Pancreas (tissue), 10 donors: ENCODE measurements around the gene SMARCD2. TPM values are rescaled to one million over a fixed set of nuclear protein-coding genes. Genes with fewer than 3 reads are reported as not detected.

Source experiments
- ATAC-seq, 4 donors: fragments of 200-7000 bp; cut with Tn5 transposase; one replicate each; pipeline versions ENCODE4 v1.8.0 to v1.9.1; 2020; ENCODE audit warnings: mild to moderate bottlenecking in 4 of 4, moderate library complexity in 4 of 4
- DNase-seq, 6 donors: peaks; one replicate each; pipeline ENCODE4 v3.0.0-alpha.2; 2020
- FAIRE-seq: peaks from 2 replicates; lab custom pipeline; 2012; peaks lifted over from hg19 to GRCh38; lab: Jason Lieb, UNC
- H3K27ac ChIP-seq, 4 donors: fragments of 200-600 bp; sonication (generic); 1 replicate in 3 of 4; 2 replicates in 1 of 4; pipeline versions ENCODE4 v1.5.0 to v1.8.0; 2020
- H3K27me3 ChIP-seq, 4 donors: fragments of 200-600 bp; one replicate each; pipeline ENCODE4 v1.8.0; 2021
- H3K36me3 ChIP-seq, 3 donors: fragments of 200-600 bp; sonication (generic) in 1 of 3; one replicate each; pipeline versions ENCODE4 v1.5.0 to v1.8.0; 2020 to 2021
- H3K4me1 ChIP-seq, 3 donors: fragments of 200-600 bp; one replicate each; pipeline ENCODE4 v1.8.0; 2021
- H3K4me3 ChIP-seq, 4 donors: fragments of 200-600 bp; sonication (generic) in 2 of 4; one replicate each; pipeline versions ENCODE4 v1.5.0 to v1.8.0; 2020 to 2021
- H3K9me3 ChIP-seq, 4 donors: fragments of 200-600 bp; one replicate each; pipeline ENCODE4 v1.8.0; 2021
- CTCF ChIP-seq, 4 donors: fragments of 200-600 bp; sonication (generic) in 3 of 4; IDR thresholded peaks; one replicate each; pipeline versions ENCODE4 v1.5.0 to v1.8.0; 2021; ENCODE audit warnings: antibody characterized with exemption in 4 of 4
- WGBS, 2 donors: extraction: QIAGEN DNeasy Blood & Tissue Kit; methylation state at CpG; one replicate each; pipeline ENCODE4 v1.1.7; 2013; 5-methylcytosine and 5-hydroxymethylcytosine counted together
- intact Hi-C, 3 donors: fragments of 100-400 bp; cut with DNase I; formaldehyde crosslinking; loops; one replicate each; pipeline versions ENCODE4 v1.11.1 to v1.14.2; 2022
- polyA plus RNA-seq, 2 donors: library from polyadenylated mRNA; stranded (reverse); fragments of 200-250 nt; gene quantifications; one replicate each; pipeline ENCODE4 v1.2.3, GENCODE V29; 2013
- total RNA-seq, 6 donors: library from RNA; stranded (reverse); fragmentation: NEBNext Ultra II Directional in 4 of 6; extraction: Animal tissue kit (Norgen Biotek cat#: 25700) in 4 of 6; gene quantifications; one replicate each; pipeline versions ENCODE4 v1.2.1 to v1.2.4, GENCODE V29; 2021 to 2023
- donor health status: healthy with polysubstance abuse.
- donor health status: DM: no; HTN: no; CAD: no; lungs with moderate emphysema.
- donor health status: DM: no; HTN: no; CAD: no.
- donor health status: control.
- donor health status: control.
- donor health status: Bipolar disorder and iron deficiency.
- donor health status: DM: yes; HTN: yes; CAD: no.
- donor health status: DM: no; HTN: no; CAD: no.
- donor health status: DM: no; HTN: no; CAD: no.
- donor health status: DM: yes; HTN: yes; CAD: no.

The SMARCD2 gene
- total and polyA plus RNA-seq, 8 donors = 37.6 to 57.3 (median 47.2) TPM

DNA sequence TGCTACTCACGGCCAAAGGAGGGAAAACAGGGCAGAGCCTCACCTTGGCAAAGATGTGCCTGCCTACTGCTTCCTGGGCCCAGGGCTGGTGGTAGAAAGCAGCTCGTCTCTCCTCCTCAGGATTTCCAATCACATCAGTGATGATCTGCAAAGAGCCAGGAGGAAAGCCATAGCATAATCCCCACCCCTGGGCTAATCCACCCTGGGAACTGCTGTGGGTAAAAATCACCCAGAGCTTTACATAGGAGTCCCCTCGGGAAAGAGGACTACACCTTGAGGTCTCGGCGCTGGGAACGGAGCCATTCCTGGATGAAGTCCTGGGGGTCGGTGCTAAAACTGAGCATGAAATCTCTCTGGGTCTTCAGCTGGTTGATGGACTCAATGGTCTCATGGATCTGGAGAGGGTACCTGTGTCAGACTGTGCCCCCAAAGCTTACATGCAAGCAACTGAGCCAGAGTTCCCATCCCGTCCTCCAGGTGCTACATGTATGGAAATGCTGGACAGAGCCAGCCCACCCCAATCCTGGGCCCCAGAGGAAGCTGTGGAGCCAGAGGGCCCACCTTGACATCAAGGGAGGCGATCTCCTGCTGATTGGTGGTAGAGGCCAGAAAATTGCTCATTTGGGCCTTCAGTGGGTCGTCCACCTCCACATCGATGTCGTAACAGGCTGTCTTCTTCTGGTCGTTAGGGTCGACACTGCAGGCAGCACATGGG is 9.3 kb downstream of the SMARCD2 start:
- DNase-seq (no peak), ATAC-seq (no peak), FAIRE-seq (no peak)
- Histone ChIP-seq H3K4me3 (no peak overlapping the region), H3K27ac (no peak overlapping the region), H3K4me1 (peaks cover 9 to 23% (median 21%) of the 10 kb centered on the region in 3 donors), H3K9me3 (no peaks in the 10 kb centered on the region), H3K27me3 (no peaks in the 10 kb centered on the region), H3K36me3 (peaks cover 0 to 67% (median 55%) of the 10 kb centered on the region in 3 donors)
- intact Hi-C loops = no loop called here
- 87 to 93% methylated on average over 14 of the region's 14 CpGs for WGBS, 2 donors
- no peak for TF ChIP-seq CTCF (IDR thresholded peaks at IDR 0.05)

DNA sequence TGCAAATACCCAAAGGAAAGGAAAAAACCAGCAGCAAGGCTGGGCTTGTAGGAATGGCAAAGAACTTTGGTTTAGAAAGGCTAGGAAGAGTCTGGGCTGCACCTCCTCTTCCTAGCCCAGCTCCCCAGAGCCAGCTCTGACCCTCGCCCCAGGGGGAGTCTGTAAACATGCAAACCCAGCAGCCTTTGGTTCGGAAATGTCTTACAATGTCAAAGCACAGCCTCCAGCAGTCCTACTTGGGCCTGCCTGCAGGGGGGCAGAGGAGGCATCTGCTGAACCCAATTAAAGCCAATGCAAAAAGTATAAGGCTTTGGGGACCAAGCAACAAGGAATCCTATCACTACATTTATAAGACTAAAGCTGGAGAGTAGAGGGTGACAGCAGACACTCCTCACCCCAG is 10.0 kb downstream of the SMARCD2 start:
- Histone ChIP-seq H3K4me3 (no peak overlapping the region), H3K4me1 (peaks cover 2 to 17% (median 16%) of the 10 kb centered on the region in 3 donors), H3K36me3 (peaks cover 0 to 67% (median 55%) of the 10 kb centered on the region in 3 donors), H3K9me3 (no peaks in the 10 kb centered on the region), H3K27me3 (no peaks in the 10 kb centered on the region), H3K27ac (no peak overlapping the region)
- ATAC-seq (no peak), DNase-seq (no peak), FAIRE-seq (no peak)
- intact Hi-C loops = no loop called here
- TF ChIP-seq CTCF (IDR thresholded peaks at IDR 0.05) = no peak
- 81 to 95% methylated on average over 2 of the region's 2 CpGs for WGBS, 2 donors

DNA sequence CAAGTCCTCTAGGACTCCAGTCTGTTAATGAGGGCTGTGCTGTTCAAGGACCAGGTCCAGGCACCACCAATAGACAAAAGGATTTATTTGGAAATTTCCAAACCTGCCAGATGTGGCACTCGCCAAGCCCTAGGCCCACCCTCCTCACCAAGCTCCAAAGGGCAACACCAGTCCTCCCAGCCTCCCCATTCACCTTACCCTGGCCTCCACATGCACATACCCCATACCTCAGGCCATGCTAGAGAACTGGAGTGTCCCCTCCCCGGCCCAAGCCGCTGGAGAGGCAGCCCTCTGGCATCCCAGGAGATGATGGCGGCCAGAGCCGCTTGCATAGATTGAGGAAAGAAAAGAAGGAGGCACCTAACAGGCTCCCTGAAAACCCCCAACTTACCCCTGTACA is 10.5 kb downstream of the SMARCD2 start:
- Histone ChIP-seq H3K9me3 (no peaks in the 10 kb centered on the region), H3K27ac (no peak overlapping the region), H3K36me3 (peaks cover 0 to 67% (median 55%) of the 10 kb centered on the region in 3 donors), H3K4me3 (no peak overlapping the region), H3K4me1 (peaks cover 0 to 16% (median 13%) of the 10 kb centered on the region in 3 donors), H3K27me3 (no peaks in the 10 kb centered on the region)
- intact Hi-C loops = no loop called here
- ATAC-seq = no peak
- WGBS, 2 donors = 79 to 83% methylated on average over 5 of the region's 5 CpGs
- DNase-seq = no peak
- no peak for TF ChIP-seq CTCF (IDR thresholded peaks at IDR 0.05)
- FAIRE-seq = no peak

- H3K36me3 ChIP-seq = peaks cover 0 to 67% (median 55%) of the 10 kb centered on the region in 3 donors
- no peak for TF ChIP-seq CTCF (IDR thresholded peaks at IDR 0.05)
- no peaks in the 10 kb centered on the region for H3K9me3 ChIP-seq
- FAIRE-seq = no peak
- H3K27me3 ChIP-seq = no peaks in the 10 kb centered on the region
- DNase-seq = no peak
- no peak for ATAC-seq
- H3K27ac ChIP-seq = no peak overlapping the region
- WGBS, 2 donors = 75 to 82% methylated on average over 8 of the region's 8 CpGs
- H3K4me1 ChIP-seq = peaks cover 0 to 16% (median 13%) of the 10 kb centered on the region in 3 donors
- intact Hi-C loops = no loop called here
- no peak overlapping the region for H3K4me3 ChIP-seq
Measured at GRCh38 chr17:63831505-63831904, 11.0 kb downstream of the SMARCD2 start.

DNA sequence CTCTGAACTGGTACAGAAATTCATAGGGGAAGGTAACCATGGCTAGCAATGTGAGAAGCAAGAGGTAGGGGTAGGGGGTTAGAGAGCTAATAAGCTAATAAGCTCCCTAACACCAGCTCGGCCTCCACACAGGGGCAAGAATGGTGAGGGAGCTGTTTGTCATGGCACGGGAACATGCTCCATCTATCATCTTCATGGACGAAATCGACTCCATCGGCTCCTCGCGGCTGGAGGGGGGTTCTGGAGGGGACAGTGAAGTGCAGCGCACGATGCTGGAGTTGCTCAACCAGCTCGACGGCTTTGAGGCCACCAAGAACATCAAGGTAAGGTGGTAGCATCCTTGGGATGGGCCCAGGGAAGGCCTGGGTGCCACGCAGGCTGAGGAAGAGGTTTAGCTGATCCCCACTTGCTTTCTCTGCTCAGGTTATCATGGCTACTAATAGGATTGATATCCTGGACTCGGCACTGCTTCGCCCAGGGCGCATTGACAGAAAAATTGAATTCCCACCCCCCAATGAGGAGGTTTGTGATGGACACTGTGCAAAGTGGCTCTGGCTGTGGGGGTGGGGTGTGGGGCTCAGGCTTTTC is 11.5 kb downstream of the SMARCD2 start:
- DNase-seq = no peak
- no peak for ATAC-seq
- H3K4me1 ChIP-seq = peaks cover 1 to 18% (median 17%) of the 10 kb centered on the region in 3 donors
- TF ChIP-seq CTCF (IDR thresholded peaks at IDR 0.05) = no peak
- H3K4me3 ChIP-seq = no peak overlapping the region
- intact Hi-C loops = no loop called here
- H3K27me3 ChIP-seq = no peaks in the 10 kb centered on the region
- H3K9me3 ChIP-seq = no peaks in the 10 kb centered on the region
- FAIRE-seq = no peak
- 74 to 81% methylated on average over 15 of the region's 15 CpGs for WGBS, 2 donors
- H3K27ac ChIP-seq = no peak overlapping the region
- H3K36me3 ChIP-seq = peaks cover 0 to 66% (median 53%) of the 10 kb centered on the region in 3 donors
